Measurements from ENCODE around the gene INSR.
A peak's percentile ranks its signal among the peaks of the same experiment; 100 is the strongest.

INSR gene

DNA sequence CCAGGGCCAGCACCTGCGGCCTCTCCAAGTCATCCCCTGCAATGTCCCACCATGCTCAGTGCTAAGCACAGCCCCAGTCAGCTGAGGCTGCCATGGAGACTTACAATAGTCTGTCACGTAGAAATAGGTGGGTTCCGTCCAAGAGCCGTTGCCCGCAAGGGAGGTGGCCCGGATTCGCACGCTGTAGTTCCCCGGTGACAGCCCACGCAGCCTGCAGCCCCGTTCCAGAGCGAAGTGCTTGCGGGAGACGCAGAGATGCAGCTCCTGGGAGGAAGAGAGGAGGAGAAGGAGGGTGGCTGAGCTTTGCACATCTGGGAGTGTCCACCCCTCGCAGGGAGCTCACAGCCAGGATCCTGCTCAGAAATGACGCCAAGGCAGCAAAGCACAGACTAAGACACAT is 162.2 kb downstream of the INSR start:
- no peak for DNase-seq

DNA sequence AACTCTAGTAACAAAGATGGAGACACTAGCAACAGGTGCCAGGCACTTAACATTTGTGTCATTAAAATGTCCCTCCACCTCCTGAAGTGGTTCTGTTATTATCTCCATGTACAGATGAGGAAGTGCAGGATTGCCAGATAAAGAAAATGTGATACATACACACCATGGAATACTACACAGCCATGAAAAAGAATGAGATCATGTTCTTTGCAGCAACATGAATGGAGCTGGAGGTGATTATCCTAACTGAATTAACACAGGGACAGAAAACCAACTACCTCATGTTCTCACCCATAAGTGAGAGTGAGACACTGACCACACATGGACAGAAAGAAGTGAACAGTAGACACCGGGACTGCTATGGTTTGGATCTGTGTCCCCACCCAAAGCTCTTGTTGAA is 164.2 kb downstream of the INSR start:
- DNase-seq = no peak

GRCh38 chr19:7126132-7126531 is 168.1 kb downstream of the INSR start:
- no peak for DNase-seq

DNA sequence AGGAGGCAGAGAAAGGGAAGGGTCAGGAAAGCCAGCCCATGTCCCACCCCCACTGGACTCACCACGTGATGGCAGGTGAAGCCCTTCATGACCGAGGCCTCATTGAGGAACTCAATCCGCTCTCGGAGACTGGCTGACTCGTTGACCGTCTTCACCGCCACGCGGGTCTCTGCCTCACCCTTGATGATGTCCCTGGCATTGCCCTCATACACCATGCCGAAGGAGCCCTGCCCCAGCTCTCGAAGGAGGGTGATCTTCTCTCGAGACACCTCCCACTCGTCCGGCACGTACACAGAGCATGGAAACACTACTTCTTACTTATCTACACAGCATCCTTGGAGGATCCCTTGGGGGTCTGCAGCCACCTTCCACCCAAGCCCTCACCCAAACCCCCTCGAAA is 169.0 kb downstream of the INSR start:
- no peak for DNase-seq

GRCh38 chr19:7124782-7125181 is 169.4 kb downstream of the INSR start:
- no peak for DNase-seq

DNA sequence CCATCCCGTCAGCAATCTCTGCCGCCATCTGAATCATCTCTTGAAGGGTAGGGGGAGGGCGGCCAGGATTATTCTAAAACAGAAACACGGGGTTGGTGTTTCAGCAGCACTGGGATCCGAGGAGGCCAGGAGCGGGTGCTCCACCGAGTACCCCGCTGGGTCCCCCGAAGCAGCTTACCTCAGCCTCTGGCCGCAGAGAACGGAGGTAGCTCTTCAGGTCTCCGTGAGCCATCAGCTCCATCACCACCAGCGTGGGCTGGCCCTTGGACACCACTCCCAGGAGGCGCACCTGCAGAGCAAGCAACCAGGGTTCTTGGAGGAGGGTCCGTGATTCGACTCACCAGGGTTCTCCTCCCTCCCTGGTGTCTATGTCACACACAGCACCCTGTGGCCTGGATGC is 171.5 kb downstream of the INSR start:
- no peak for DNase-seq

DNA sequence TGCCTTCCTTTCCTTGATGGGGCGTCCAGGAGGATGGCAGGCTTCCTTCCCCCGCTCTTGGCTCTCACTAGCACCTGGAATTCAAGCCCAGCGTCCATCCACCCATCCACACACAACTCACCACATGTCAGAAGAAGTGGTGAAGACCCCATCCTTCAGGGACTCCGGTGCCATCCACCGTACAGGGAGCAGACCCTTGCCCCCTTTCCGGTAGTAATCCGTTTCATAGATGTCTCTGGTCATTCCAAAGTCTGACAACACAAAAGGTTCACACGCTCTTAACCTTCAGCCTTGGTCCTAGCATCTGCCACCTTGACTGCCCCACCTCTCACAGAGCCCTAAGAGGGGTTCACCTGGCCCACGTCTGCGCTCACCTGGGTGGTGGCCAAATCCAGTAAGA is 173.7 kb downstream of the INSR start:
- DNase-seq = no peak

GRCh38 chr19:7119582-7119981 is 174.6 kb downstream of the INSR start:
- DNase-seq = no peak

GRCh38 chr19:7117248-7117647 is 177.0 kb downstream of the INSR start:
- no peak for DNase-seq

- no peak for DNase-seq
Observed at GRCh38 chr19:7115721-7116120, 178.5 kb downstream of the INSR start.

DNA sequence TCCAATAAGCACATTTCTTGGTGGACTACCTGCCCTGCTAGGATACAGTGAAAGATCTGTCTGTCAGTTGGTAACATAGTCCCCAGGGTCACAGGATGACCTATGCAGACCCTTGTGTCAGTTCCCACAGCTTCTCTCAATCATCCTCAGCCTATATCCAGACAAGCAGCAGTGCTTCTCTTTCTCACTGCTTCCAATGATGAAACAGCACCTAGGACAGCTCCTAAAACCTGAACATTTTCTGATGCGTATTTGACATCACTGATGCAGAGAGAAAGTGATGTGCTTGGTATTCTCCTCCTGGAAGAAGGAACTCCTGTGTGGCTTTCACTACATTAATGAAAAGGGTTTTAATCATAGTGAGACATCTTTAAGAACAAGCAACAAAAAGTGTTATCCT is 181.0 kb downstream of the INSR start:
- DNase-seq = no peak

DNA sequence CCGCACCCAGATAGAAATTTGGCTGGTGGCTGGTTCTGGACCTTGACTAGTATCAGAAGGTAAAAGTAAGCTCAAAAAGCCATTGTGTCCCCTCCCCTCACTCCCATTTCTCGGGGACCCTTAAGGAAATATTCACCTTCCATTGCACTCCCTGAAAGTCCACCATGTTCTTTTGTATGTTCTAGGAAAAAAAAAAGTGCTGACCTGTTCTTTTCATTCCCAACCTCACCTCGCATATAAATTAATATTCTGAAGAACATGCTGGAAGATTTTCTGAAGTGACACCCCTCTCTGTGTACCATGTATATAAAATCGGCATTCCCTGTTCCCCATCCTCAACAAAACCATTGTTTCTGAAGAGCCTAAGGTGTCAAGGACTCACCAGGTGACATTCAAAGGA is 181.5 kb downstream of the INSR start:
- no peak for DNase-seq

- peak; percentile 86 for DNase-seq
Observed at GRCh38 chr19:7109678-7110289, 184.4 kb downstream of the INSR start.

GRCh38 chr19:7106711-7107657 is 187.2 kb downstream of the INSR start:
- no peak for DNase-seq

- DNase-seq = no peak
Observed at GRCh38 chr19:7104747-7105447, 189.3 kb downstream of the INSR start.

DNA sequence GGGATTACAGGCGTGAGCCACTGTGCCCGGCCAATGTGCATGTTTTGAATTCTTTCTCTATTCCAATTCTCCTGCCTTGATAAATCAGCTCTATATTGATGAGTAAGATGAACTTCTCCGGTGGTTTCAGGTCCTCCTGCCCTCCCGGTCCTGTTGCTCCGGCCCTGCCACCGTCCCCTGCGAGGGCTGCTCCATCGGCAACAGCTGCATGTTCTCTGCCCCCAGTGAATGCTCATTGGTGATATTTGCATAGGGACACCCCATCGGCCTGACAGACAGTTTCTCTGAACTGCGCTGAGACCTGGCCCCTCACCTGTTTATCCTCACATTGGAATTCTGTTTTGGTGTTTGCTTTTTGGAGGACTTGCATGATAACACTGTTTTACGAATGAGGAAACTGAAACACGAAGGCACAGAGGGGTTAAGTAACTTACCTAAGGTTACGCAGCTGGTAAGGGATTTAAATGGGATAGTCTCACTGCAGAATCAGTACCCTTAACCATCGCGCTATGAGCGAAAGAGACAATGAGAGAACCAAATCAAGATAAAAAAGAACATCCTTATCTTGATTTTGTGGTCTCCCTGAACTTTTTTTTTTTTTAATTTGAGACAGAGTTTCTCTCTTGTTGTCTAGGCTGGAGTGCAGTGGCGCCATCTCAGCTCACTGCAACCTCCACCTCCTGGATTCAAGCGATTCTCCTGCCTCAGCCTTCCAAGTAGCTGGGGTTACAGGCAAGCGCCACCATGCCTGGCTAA is 192.5 kb downstream of the INSR start:
- no peak for DNase-seq

GRCh38 chr19:7099597-7099921 is 194.7 kb downstream of the INSR start:
- no peak for DNase-seq

GRCh38 chr19:7098701-7099596 is 195.3 kb downstream of the INSR start:
- peak; percentile 97 for DNase-seq

- DNase-seq = no peak
Observed at GRCh38 chr19:7098096-7098495, 196.1 kb downstream of the INSR start.

GRCh38 chr19:7088999-7089398 is 205.2 kb downstream of the INSR start:
- DNase-seq = no peak

DNA sequence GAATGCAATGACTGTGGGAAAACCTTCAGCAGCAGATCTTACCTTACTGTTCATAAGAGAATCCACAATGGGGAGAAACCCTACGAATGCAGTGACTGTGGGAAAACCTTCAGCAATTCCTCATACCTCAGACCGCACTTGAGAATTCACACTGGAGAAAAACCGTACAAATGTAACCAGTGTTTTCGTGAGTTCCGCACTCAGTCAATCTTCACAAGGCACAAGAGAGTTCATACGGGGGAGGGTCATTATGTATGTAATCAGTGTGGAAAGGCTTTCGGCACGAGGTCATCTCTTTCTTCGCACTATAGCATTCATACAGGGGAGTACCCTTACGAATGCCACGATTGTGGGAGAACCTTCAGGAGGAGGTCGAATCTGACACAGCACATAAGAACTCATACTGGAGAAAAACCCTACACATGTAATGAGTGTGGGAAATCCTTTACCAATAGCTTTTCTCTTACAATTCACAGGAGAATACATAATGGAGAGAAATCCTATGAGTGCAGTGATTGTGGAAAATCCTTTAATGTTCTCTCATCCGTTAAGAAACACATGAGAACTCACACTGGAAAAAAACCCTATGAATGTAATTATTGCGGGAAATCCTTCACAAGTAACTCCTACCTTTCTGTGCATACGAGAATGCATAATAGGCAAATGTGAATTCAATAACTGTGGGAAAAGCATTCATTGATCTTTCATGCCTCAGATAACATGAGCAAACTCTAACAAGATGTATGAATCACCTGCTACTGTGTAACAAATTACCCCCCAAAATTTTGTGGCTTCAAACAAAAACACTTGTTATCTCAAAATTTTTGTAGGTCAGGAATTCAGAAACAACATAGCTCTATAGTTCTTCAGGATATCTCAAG is 210.9 kb downstream of the INSR start:
- peak; percentile 10 for DNase-seq

Data from islet precursor cell (in vitro differentiated cells).